ENCODE results near the gene ZFHX3.
"Not testable (repeated sequence)": the region's sequence is repeated elsewhere in the genome, so short reads cannot be mapped to it uniquely, and the experiment has no call there.

Gene ZFHX3

DNA sequence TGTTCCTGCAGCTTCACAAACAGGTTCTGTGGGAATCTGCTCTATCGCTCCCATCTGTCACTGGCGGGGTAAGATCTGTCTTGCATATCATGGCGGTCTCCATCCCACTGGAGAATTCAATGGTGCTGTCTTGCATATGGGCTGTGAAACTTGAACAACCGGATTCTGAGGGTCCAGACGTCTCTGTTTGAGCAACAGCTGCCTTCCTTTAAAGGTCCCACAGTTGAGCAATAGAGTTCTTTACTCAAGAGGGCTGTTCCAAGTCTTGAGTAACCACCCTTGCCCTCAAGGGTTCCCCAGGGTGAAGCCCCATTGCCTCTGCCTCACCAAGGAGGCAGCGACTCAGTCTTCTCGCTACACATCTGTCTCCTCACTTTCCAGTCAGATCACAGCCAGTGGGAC is 50.8 kb downstream of the ZFHX3 start:
- H3K9me3 ChIP-seq (ENCODE audit: low read depth, low read length), result no peaks in the 10 kb centered on the region
- H3K36me3 ChIP-seq (ENCODE audit: insufficient read depth, low read length), result no peaks in the 10 kb centered on the region
- no peak for DNase-seq (ENCODE audit: low read depth, low spot score)
- H3K9ac ChIP-seq (ENCODE audit: insufficient read length), result no peak overlapping the region
- no peak overlapping the region for H3K4me3 ChIP-seq
- TF ChIP-seq FOXP2 (optimal IDR thresholded peaks at IDR 0.05; ENCODE audit: control extremely low read depth, extremely low read length, insufficient read depth) (no peak), POLR2AphosphoS5 (IDR thresholded peaks at IDR 0.05; ENCODE audit: borderline replicate concordance, low read depth, low read length) (no peak), EZH2 (IDR thresholded peaks at IDR 0.05) (no peak)
- no peak overlapping the region for H3K27ac ChIP-seq

DNA sequence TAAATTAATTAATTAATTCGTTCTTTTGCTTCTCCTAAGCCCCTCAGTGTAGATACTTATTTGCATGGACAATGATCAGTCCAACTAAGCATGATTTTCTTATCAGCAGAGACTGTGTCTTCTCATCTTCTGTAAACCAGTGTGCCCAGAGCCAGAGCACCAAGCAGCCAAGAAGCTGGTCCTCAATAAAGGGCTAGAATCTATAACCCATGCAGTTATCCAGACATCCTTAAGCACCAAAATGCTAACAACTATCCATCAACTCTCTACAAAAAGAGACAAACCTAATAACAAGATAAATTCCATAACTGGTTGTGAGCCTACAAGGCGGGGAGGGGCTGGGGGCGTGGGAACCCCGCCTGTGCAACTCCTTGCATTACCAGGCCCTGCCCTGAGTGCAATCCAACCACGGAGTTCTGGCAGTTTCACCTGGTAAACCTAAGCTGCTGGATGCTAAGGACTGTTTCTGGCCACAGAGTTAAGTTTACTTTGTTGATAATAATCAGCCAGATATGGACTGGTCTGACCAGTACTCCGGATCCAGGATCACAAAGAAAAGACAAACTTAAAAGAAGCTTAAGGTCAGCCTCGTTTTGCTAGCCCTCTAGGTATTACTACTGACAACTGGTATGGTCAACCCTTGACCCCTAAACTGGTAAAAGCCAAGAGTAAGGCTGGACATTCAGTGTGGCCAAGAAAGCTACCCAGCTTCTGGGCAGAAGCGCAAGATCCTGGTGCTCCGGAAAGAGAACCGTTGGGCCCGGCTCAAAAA is 51.5 kb downstream of the ZFHX3 start:
- H3K4me3 ChIP-seq, result no peak overlapping the region
- DNase-seq (ENCODE audit: low read depth, low spot score), result no peak
- no peaks in the 10 kb centered on the region for H3K36me3 ChIP-seq (ENCODE audit: insufficient read depth, low read length)
- TF ChIP-seq EZH2 (IDR thresholded peaks at IDR 0.05) (no peak), FOXP2 (optimal IDR thresholded peaks at IDR 0.05; ENCODE audit: control extremely low read depth, extremely low read length, insufficient read depth) (no peak), POLR2AphosphoS5 (IDR thresholded peaks at IDR 0.05; ENCODE audit: borderline replicate concordance, low read depth, low read length) (no peak)
- H3K9me3 ChIP-seq (ENCODE audit: low read depth, low read length), result no peaks in the 10 kb centered on the region
- no peak overlapping the region for H3K9ac ChIP-seq (ENCODE audit: insufficient read length)
- no peak overlapping the region for H3K27ac ChIP-seq

DNA sequence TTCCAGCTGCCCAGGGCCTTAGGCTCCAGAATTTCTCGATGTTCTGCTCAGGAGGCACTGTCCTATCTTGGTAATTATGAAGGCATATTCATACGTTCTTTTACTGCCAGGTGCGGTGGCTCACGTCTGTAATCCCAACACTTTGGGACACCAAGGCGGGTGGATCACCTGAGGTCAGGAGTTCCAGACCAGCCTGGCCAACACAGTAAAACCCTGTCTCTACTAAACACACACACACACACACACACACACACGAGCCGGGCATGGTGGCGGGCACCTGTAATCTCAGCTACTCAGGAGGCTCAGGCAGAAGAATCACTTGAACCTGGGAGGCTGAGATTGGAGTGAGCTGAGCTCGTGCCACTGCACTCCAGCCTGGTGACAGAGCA is 52.1 kb downstream of the ZFHX3 start:
- H3K9me3 ChIP-seq (ENCODE audit: low read depth, low read length); H3K27ac ChIP-seq; DNase-seq (ENCODE audit: low read depth, low spot score); H3K36me3 ChIP-seq (ENCODE audit: insufficient read depth, low read length); H3K4me3 ChIP-seq; H3K9ac ChIP-seq (ENCODE audit: insufficient read length): not testable (repeated sequence)

DNA sequence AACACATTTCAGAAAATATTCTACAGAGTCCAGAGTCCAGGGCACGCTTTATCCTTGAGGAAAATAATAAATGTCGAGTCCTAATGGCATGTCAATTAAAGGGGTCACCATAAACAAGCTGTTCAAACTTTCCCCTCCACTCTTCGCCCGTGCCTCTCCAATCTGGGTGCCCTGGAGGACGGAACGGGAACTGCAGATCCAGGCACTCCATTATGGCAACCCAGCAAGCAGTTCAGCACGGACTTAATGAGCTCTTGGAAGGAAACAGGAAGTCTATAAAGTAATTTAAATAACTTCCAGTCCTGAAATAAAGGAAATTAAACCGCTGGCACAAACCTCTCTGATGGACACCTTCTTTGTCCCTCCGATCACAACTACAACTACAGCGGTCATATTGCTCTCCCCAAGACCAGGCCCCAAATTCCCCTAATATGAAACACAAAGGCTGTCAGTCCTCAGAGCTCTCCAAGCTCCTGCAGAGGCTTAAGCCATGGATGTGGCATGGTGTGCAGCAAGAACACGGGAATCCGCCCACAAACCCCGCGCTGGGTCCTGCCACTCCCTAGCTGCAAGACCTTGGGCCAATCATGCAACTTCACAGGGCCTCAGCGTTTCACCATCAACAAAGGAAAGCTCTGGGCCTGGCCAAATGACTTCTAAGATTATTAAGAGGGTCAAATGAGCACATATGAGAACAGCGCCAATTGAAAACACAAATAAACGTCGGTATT is 52.6 kb downstream of the ZFHX3 start:
- Histone ChIP-seq H3K36me3 (ENCODE audit: insufficient read depth, low read length) (no peaks in the 10 kb centered on the region), H3K4me3 (no peak overlapping the region), H3K9me3 (ENCODE audit: low read depth, low read length) (no peaks in the 10 kb centered on the region), H3K27ac (no peak overlapping the region), H3K9ac (ENCODE audit: insufficient read length) (no peak overlapping the region)
- no peak for TF ChIP-seq EZH2 (IDR thresholded peaks at IDR 0.05)
- no peak for DNase-seq (ENCODE audit: low read depth, low spot score)

DNA sequence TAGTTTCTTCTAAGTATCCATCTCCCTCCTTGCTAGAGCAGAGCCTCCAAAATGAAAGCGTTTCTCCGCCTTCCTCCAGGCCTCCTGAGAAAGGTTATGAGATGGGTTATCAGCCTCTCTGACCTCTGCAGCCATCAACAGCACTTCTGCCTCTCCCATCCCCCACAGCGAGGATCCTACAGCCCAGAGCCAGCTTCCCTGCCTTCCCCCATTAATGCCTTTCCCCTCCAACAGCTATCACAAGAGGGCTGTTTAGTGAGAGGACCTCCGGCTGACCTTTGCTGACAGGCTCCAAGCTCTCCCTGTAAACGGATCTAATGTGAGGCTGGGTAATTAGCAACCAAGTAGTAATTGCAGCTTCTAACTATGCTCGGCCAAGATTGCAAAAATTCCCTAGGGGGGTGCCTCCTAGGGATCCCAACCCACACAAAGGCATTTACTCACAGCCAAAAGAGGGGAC is 55.8 kb downstream of the ZFHX3 start:
- Histone ChIP-seq H3K27ac (no peak overlapping the region), H3K9ac (ENCODE audit: insufficient read length) (no peak overlapping the region), H3K4me3 (no peak overlapping the region), H3K9me3 (ENCODE audit: low read depth, low read length) (no peaks in the 10 kb centered on the region), H3K36me3 (ENCODE audit: insufficient read depth, low read length) (no peaks in the 10 kb centered on the region)
- DNase-seq (ENCODE audit: low read depth, low spot score), result no peak
- TF ChIP-seq EZH2 (IDR thresholded peaks at IDR 0.05) (no peak), POLR2AphosphoS5 (IDR thresholded peaks at IDR 0.05; ENCODE audit: borderline replicate concordance, low read depth, low read length) (no peak), FOXP2 (optimal IDR thresholded peaks at IDR 0.05; ENCODE audit: control extremely low read depth, extremely low read length, insufficient read depth) (no peak)

DNA sequence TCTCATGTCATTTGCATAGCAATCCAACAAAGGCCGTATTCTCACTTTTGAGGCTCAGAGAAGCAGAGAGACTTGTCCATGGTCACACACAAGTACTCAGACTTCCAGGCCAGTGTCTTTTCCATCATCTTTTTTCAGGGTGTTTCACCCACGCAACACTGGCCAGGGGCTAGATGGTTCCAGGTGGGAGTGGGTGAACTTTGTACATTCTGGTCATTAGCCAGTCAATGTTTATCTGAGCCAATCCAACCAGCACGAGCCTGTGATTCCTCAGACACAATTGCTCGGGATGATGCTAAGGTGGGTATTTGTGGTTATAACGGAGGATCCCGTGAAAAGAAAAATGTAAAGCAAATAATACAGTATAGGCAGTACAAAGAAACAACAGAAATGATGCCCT is 56.3 kb downstream of the ZFHX3 start:
- H3K27ac ChIP-seq, result no peak overlapping the region
- H3K9ac ChIP-seq (ENCODE audit: insufficient read length), result no peak overlapping the region
- no peak overlapping the region for H3K4me3 ChIP-seq
- no peak for TF ChIP-seq POLR2AphosphoS5 (IDR thresholded peaks at IDR 0.05; ENCODE audit: borderline replicate concordance, low read depth, low read length)
- TF ChIP-seq EZH2 (IDR thresholded peaks at IDR 0.05), result no peak
- no peak for TF ChIP-seq FOXP2 (optimal IDR thresholded peaks at IDR 0.05; ENCODE audit: control extremely low read depth, extremely low read length, insufficient read depth)
- DNase-seq (ENCODE audit: low read depth, low spot score), result no peak
- H3K36me3 ChIP-seq (ENCODE audit: insufficient read depth, low read length), result no peaks in the 10 kb centered on the region
- H3K9me3 ChIP-seq (ENCODE audit: low read depth, low read length), result no peaks in the 10 kb centered on the region

DNA sequence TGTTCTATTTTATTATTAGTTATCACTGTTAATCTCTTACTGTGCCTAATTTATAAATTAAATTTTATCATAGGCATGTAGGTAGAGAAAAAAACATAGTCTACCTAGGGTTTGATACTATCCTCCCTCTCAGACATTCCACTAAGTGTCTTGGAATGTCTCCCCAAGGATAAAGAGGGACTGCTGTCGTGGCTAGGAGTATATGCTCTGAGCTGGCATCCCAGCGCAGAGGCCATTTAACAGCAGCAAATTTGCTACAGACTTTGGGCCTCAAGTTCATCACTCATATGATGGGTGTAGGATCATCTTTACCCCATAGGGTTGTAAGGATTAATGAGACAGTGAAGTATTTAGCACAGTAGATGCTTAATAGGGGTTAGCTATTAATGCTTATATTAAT is 56.7 kb downstream of the ZFHX3 start:
- no peak for TF ChIP-seq FOXP2 (optimal IDR thresholded peaks at IDR 0.05; ENCODE audit: control extremely low read depth, extremely low read length, insufficient read depth)
- TF ChIP-seq POLR2AphosphoS5 (IDR thresholded peaks at IDR 0.05; ENCODE audit: borderline replicate concordance, low read depth, low read length), result no peak
- TF ChIP-seq EZH2 (IDR thresholded peaks at IDR 0.05), result no peak
- DNase-seq (ENCODE audit: low read depth, low spot score), result no peak

DNA sequence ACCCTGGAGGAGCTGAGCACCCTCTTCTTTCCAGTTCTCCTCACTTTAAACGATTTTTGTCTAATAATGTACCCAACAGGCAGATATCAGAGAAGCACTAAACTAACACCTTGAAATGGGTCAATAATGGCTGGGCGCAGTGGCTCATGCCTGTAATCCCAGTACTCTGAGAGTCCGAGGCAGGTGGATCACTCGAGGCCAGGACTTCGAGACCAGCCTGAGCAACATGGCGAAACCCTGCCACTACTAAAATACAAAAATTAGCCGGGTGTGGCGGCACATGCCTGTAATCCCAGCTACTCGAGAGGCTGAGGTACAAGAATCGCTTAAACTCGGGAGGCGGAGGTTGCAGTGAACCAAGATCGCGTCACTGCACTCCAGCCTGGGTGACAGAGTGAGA is 57.4 kb downstream of the ZFHX3 start:
- Histone ChIP-seq H3K36me3 (ENCODE audit: insufficient read depth, low read length) (no peaks in the 10 kb centered on the region), H3K9me3 (ENCODE audit: low read depth, low read length) (no peaks in the 10 kb centered on the region), H3K9ac (ENCODE audit: insufficient read length) (no peak overlapping the region), H3K27ac (no peak overlapping the region), H3K4me3 (no peak overlapping the region)
- TF ChIP-seq POLR2AphosphoS5 (IDR thresholded peaks at IDR 0.05; ENCODE audit: borderline replicate concordance, low read depth, low read length), result no peak
- no peak for TF ChIP-seq FOXP2 (optimal IDR thresholded peaks at IDR 0.05; ENCODE audit: control extremely low read depth, extremely low read length, insufficient read depth)
- TF ChIP-seq EZH2 (IDR thresholded peaks at IDR 0.05), result no peak
- no peak for DNase-seq (ENCODE audit: low read depth, low spot score)

More for the DNA sequence above, 56.7 kb downstream of the ZFHX3 start:
- no peak overlapping the region for H3K27ac ChIP-seq
- no peaks in the 10 kb centered on the region for H3K9me3 ChIP-seq (ENCODE audit: low read depth, low read length)
- no peak overlapping the region for H3K9ac ChIP-seq (ENCODE audit: insufficient read length)
- H3K36me3 ChIP-seq (ENCODE audit: insufficient read depth, low read length), result no peaks in the 10 kb centered on the region
- no peak overlapping the region for H3K4me3 ChIP-seq

All from SK-N-MC (cell line).